GM18498 (cell line): Measurements from ENCODE around the gene CCNYL1.
"Not testable (repeated sequence)": the region's sequence is repeated elsewhere in the genome, so short reads cannot be mapped to it uniquely, and the experiment has no call there.

Experiments
- ATAC-seq: cut with Tn5 transposase; IDR thresholded peaks from one replicate; pipeline ENCODE4 v1.9.1; 2021; ENCODE audit warnings: mild to moderate bottlenecking, moderate library complexity; ENCODE audit not compliant: unreplicated experiment

Gene CCNYL1

DNA sequence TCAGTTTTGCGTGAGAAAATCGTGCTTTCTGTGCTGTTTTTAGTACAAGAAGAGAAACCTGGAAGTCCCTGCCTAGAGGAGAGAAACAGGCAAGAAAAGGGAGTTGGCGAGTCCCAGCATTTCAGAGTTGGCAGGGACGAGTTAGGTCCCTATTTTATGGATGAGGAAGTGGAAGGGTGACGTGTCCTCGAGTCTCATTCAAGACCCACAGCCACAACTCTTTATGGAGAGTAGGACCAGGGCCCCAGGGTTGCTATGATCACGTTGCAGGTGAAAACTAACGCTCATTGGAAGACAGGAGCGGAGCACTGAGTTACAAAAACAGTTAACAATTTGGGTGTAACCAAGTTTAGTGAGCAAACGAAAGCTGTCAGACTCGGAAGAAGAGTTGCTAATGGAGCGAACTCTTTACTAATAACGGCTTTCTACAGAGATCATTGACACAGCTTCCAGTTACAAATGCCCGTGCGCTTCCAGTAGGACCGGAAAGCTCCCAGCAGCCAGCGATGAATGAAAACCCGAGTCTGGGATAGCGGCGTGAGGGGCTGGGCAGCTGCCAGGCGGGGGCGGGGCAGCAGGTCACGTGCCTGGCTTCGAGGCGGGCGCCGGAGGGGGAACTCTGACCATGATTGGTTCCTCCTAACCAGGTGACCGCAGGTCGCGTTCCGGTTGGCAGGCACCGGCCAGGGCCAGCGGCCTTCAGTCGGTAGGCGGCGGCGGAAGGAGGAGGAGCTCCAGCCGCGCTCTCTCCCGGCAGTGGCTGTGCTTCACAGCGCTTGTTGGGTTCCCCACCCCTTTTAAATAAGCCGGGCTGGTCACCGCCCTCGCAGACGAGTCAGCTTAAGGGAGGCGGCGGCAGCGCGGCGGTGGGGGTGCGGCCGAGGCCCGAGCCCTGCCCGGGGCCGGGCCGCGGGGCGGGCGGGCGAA lies at the start of gene CCNYL1:
Gene CCNYL1, plus strand, starts transcription at position 827 of the 927 bp plus-strand sequence. CDS start 257 bp downstream, outside the sequence.
- ATAC-seq = peak; percentile 97

DNA sequence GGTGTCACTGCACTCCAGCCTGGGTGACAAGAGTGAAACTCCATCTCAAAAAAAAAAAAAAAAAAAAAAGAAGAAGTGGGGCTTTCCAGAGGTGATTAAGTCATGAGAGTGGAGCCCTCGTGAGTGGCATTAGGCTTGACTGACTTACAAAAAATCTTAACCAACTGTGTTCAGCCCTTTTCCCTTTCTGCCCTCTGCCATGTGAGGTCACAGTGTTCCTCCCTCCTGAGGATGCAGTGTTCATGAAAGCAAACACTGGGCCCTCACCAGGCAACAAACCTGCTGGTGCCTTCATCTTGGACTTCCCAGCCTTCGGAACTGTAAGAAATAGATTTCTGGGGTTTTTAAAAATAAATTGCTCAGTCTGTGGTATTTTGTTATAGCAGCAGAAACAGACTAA lies 49.2 kb upstream of the CCNYL1 start:
- ATAC-seq = peak; percentile 94

DNA sequence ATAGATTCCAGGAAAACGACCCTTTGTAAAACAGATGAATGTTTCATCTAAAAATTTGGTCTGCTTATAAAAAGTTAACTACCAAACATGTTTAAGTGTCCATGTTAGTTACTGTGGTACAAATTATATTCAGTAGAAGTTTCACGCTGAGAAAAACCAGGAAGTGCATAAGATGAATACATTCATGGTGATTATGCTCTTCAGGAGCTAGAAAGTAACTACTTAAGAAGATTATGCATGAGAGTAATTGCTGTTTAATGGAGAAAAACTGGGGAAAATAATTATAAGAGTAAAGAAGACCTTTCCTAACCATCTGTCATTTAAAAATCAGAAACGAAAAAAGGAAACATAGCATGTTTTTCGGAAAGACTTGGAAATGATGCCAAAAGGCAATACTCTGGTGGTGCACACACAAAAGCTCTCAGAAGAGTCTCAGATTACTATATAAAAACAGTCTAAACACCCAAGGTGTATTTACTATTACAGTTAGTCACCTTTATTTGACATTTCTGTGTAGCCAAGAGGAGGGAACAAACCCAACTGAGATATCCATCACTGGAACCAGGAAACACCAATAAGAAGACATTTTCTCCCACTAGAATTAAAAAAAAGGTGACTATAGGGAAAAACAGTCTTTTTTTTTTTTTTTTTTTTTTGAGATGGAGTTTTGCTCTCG lies 47.4 kb upstream of the CCNYL1 start:
- no peak for ATAC-seq

DNA sequence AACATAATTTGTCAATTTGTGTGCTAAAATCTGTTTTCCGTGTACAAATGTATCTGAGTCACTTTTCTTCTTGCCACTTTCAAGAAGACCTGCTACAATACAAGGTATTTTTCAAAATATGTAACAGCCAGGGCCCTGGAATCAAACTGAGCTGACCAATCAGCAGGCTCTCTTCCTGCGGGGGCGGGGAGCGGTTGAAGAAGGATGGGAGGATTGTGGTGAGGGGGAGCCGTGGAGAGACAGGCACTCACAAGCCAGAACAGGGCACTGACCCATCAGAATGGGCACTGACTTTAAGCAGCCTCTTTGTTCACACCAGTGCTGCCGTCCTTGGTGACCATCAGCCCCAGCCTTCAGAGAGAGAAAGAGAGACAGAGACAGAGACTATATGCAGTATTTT lies 40.6 kb upstream of the CCNYL1 start:
- no peak for ATAC-seq

DNA sequence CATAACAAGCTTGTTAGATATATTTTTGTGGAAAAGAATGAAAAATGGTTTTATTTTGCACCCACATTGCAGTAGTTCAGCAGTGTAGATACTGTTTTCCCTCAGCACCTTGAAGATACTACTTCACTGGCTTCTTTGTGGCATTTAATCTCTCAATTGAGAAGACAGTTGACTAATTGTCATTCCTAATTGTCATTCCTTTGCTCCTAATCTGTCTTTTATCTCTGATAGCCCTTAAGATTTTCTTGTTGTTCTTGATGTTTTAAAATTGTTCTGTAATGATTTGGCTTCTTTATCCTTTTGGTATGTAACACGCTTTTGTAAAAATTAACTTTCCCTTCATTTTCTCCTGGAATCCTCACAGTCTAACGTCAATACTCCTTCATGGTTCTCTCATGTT lies 38.0 kb upstream of the CCNYL1 start:
- ATAC-seq = no peak

DNA sequence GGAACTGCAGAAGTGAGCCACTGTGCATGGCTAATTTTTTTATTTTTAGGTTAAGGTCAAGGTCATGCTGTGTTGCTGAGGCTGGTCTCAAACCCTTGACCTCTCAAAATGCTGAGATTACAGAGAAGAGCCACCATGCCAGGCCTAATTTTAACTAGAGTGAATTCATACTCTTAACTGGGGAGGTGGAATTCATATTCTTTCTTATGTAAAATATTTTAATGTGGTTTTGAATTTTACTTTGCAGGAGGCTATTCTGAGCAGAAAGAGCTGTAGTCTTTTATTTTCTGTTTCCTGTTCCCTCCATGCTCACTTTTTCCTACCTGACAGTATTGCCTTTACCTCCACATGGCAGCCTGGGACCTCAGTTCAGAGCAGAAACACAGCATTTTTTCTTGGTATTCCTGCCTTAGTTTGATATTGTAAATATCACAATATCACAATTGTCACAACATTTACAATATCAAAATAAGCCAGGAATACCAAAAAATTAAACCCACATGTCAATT lies 37.1 kb upstream of the CCNYL1 start:
- no peak for ATAC-seq

DNA sequence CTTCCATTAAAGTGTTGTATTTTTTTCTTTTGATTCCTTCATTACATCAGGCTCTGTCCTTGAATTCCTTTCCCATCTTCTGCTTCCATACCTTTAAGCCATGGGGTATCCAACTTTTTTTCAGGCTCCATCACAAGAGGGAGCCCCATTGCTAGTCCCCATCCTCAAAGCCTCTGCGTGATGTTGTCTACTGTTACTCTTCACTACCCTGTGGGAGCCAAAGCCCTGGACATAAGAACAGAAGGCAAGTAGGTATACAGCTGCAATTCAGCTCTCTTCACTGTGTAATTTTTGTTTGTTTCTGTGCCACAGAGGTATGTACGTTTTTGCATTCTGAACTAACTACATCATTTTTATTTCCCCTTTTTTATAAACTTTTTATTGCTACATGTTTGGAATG lies 36.6 kb upstream of the CCNYL1 start:
- no peak for ATAC-seq

DNA sequence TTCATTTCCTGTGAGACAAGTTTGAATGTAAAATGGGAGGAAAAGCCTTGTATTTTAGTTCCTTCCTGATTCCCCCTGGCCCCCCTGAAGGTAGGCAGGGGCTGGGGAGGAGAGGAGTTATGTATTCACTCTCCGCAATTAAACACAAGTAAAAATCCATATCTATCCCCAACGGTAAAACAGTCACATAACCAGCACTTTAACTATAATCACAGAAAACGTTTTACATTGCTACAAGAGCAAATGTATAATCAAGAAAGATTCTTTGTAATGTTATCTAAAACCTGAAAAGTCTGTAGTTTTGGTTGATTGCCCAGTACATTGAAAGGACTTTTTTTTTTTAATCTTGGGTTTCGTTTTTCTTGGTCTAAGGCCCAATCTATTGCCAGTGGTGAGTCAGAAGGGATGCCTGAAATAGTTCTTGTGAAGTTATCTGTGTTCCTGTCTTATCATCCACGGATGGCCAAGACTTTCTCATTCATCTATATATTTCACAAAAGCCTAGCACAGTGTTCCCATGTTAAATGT lies 34.5 kb upstream of the CCNYL1 start:
- ATAC-seq = no peak

DNA sequence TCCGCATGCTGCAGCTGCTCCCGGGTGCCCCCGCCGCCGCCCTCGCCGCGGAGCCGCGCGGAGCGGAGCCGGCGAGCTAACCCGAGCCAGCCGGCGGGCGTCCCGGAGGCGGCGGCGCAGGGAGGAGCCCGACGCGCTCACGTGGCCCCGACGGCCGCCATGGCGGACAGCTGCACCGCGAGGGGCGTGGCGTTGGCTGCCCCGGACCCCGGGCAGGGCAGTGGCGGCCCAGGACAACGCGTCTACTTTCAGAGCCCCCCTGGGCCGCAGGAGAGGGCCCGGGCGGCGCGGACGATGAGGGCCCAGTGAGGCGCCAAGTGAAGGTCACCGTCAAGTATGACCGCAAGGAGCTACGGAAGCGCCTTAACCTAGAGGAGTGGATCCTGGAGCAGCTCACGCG lies 30.0 kb upstream of the CCNYL1 start:
- no peak for ATAC-seq

DNA sequence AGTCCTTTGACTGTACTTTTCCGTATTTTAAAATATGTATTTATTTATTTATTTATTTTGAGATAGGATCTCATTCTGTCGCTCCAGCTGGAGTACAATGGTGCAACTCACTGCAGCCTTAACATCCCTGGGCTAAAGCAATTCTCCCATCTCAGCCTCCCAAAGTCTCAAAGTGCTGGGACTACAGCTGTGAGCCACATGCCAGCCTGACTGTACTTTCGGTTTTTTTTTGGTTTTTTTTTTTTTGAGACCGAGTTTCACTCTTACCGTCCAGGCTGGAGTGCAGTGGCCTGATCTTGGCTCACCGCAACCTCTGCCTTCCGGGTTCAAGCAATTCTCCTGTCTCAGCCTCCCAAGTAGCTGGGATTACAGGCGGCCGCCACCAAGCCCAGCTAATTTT lies 28.9 kb upstream of the CCNYL1 start:
- no peak for ATAC-seq

DNA sequence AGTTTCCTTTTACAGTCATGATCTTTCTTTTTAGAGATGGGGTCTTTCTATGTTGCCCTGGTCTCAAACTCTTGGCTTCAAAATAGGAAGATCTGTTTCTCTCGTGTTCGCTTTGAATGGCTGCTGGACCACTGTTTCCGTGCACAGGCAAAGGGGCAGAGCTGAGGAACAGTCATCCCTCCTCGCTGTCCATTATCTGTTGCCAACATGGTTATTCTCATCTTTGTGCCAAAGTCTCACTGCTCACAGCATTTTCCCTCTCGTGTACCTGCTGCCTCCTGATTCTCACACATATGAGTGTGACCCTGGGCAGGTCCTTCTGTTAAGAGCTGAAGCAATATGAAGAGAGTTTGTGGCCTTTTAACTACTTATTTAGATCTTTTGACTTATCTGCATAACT lies 28.0 kb upstream of the CCNYL1 start:
- ATAC-seq = no peak

DNA sequence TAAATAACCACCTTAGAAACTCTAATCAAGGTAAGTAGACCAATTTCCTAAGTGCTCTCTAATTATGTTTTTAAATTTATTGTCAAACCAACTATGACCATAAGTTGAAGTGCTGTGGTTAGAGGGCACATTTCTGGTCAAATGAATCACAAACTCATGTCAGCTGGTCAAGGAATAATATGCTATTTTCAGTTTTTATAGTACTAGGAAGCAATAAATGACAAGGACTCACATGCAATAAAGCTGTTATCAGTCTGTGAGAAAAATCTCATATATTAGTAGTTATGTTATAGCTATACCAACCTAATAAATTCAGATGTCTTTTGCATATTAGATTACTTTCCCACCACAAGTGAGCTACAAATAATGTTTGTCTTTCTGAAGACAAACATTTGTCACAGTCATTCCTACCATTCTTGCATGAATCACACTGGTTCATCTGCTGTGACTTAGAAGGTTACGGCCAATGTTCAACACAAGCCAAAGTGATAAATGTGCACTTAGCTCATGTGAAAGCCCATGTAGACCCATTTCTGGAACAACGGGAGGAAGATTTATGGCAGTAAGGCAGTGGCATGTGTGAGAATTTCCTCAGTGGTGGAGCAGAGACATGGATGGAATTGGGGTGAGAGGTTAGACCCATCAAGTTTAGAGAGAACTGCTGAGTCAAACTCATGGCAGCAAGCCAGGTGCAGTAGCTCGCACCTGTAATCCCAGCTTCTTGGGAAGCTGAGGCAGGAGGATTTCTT lies 27.4 kb upstream of the CCNYL1 start:
- ATAC-seq = no peak

DNA sequence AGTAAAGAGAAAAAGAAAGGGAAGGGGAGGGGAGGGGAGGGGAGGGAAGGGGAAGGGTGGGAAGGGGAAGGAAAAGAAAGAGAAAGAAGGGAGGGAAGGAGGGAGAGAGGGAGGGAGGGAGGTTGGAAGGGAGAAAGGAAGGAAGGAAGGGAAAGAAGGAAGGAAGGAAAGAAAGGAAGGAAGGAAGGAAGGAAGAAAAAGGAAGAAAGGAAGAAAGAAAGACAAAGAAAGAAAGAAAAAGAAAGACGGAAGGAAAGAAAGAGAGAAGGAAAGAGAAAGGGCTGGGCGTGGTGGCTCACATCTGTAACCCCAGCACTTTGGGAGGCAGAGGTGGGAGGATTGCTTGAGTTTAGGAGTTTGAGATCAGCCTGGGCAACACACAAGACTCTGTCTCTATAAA lies 24.6 kb upstream of the CCNYL1 start:
- no peak for ATAC-seq

DNA sequence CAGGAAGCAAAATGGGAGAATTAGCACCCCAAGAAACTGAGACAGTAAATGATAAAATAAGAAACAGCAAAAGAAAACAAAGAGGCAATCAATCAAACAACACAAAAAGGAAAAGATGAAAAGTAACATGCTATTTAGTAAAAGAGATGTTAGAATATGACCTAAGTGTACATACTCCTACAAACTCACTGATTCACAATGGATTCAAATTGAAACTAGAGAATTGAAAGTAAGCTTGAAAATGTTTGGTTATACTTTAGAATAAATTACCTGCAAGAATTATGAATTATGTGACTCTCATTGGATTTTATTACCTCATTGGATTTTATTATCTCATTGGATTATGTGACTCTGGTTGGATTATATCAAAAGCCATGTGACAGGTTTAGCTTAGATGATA lies 22.8 kb upstream of the CCNYL1 start:
- no peak for ATAC-seq

DNA sequence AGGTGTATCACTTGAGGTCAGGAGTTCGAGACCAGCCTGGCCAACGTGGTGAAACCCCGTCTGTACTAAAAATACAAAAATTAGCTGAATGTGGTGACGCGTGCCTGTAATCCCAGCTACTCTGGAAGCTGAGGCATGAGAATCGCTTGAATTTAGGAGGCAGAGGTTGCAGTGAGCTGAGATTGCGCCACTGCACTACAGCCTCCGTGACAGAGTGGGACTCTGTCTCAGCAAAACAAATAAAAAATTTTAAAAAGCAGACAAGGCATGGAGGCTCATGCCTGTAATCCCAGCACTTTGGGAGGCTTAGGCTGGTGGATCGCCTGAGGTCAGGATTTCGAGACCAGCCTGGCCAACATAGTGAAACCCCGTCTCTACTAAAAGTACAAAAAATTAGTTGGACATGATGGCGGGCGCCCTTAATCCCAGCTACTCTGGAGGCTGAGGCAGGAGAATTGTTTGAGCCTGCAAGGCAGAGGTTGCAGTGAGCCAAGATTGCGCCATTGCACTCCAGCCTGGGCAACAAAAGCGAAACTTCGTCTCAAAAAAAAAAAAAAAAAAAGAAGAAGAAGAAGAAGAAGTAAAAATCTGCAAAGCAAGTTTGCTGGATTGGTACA lies 20.5 kb upstream of the CCNYL1 start:
- not testable (repeated sequence) for ATAC-seq

DNA sequence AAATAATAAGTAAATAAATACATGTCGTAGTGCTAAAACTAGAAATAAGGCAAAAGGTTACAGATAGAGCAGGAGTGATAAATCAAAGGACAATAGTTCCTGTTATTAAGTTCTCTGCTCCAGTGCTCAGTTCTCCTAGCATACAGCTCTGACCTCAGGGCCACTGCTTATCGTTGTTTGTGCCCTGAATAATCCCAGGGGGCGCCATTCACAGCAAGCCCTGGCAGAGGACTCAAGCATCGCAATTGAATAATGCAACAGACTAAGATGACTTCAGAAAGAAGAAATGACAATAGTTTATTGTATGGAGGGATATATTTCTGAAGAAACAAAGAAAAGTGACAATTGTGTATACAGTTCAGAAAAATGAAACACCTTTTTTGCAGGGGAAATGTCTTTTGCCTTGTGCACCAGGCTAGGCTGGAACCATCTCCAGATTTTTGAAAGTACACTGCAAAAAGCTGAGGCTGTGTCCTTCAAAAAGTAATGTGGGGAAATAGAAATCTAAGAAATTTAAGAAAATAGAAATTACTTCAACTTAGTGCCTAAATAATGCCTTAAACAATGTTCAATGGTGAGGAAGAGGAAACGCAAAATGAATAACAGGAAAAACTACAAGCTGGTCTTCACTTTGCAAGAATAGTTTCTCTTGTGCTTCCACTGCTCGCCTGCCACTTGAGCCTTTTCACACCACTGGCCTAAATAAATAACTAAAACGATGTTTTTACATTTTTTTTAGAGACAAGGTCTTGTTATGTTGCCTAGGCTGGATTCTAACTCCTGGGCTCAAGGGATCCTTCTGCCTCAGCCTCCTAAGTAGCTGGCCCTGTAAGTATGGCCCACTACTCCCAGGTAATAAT lies 19.0 kb upstream of the CCNYL1 start:
- ATAC-seq = peak; percentile 72

DNA sequence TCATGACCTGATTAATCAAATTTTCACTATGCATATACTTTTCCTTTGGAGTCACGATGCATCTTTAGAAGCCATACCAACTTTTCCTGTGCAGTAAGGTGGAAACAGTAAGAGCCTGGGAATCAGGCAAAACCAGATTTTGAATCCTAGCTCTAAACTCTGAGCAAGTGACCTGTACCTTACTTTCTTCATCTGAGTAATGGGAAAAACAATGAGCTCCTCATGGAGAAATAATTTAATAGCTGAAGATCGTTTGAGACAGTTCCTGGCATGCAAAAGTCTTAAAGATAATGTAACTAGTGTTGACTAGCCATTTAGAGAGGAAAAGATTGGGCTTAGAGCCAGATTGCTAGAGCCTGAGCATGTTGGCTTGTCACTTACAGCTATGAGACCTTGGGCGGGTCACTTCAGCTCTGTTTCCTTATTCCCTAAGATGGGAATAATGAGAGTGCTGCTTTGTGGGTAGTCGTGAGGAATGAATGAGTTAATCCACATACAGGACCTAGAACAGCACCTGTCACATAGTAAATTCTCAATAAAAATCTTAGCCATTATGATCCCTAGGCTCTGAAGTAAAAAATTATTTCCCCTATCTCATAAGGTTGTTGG lies 17.7 kb upstream of the CCNYL1 start:
- no peak for ATAC-seq

DNA sequence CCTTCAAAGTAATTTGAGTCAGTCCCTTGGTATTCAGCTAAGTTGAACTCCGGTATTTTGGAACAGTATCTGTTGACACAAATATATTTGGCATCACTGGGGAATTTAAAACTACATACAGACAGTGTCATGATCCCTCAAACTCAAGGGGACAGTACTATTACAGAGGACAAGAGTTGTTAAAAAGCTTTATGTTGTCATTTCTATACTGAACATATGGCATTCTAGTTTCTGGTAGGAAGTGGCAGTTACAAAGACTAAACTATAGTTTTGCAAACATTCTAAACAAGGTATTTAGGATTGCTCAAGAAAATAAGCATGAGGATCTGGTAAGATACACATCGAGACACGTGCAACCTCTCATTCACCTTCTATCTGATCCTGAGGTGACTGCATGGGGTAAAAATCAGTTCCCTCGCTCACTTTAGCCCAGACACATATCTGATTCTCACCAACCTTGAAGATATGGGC lies 16.6 kb upstream of the CCNYL1 start:
- ATAC-seq = no peak

DNA sequence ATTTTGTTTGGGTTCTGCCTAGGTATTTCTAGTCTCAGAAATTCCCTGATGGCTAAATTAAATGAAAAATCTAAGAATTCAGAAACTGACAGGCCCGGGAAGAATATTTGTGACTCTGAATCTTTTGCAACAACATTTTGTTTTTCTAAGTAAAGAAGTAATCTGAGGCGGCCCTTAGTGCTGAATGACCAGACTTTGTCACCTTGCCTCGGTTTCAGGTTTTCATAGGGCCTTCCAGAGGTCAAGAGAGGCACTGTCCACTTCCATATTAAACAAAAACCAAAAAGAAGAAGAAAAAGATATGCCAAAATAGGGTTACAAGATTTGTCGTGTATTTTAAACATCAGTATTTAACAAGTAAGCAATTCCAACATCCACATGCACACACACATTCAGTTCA lies 16.1 kb upstream of the CCNYL1 start:
- no peak for ATAC-seq
